H1 (cell line): ENCODE results near the gene BATF3. TPM values are rescaled to one million over a fixed set of nuclear protein-coding genes. Genes with fewer than 3 reads are reported as not detected.

Experiments
- BCL11A ChIP-seq, 2 experiments: IDR thresholded peaks; one replicate each; pipeline ENCODE4 v1.6.1; 2011; ENCODE audit warnings: low read depth in 2 of 2, low read length in 2 of 2, mild to moderate bottlenecking in 2 of 2
- BRCA1 ChIP-seq: IDR thresholded peaks from 2 replicates; pipeline ENCODE4 v1.6.1; 2012; ENCODE audit warnings: low read depth, low read length, improper control_type of control experiment
- EZH2 ChIP-seq: fragments of 200-600 bp; sonication (generic); IDR thresholded peaks from 2 replicates; pipeline ENCODE4 v1.7.1; 2012; ENCODE audit warnings: low read depth, mild to moderate bottlenecking, moderate library complexity, low read length, inconsistent platforms; ENCODE audit not compliant: severe bottlenecking
- HDAC6 ChIP-seq: IDR thresholded peaks from one replicate; pipeline ENCODE4 v1.7.1; 2012; ENCODE audit warnings: low read depth, mild to moderate bottlenecking, inconsistent platforms, low read length, moderate library complexity
- KDM1A ChIP-seq: fragments of 200-600, 300-600 bp; sonication (generic); IDR thresholded peaks from 2 replicates; pipeline ENCODE4 v1.7.1; 2016; ENCODE audit warnings: mild to moderate bottlenecking, low read length, borderline replicate concordance
- POU5F1 ChIP-seq: IDR thresholded peaks from 2 replicates; pipeline ENCODE4 v1.6.1; 2011; ENCODE audit warnings: low read depth, mild to moderate bottlenecking, low read length, moderate library complexity
- RNF2 ChIP-seq: fragments of 200-900, 300-1000 bp; sonication (generic); IDR thresholded peaks from 2 replicates; pipeline ENCODE4 v1.7.1; 2016; ENCODE audit warnings: borderline replicate concordance, low read depth, mild to moderate bottlenecking, antibody characterized with exemption, low read length; ENCODE audit not compliant: poor library complexity, severe bottlenecking; ENCODE audit errors: missing control alignments
- SP2 ChIP-seq: IDR thresholded peaks from 2 replicates; pipeline ENCODE4 v1.6.1; 2012; ENCODE audit warnings: mild to moderate bottlenecking, low read length, inconsistent platforms
- SP4 ChIP-seq: IDR thresholded peaks from 2 replicates; pipeline ENCODE4 v1.6.1; 2012; ENCODE audit warnings: low read length, inconsistent platforms
- SUZ12 ChIP-seq: fragments of 200-600 bp; sonication (generic); IDR thresholded peaks from 2 replicates; pipeline ENCODE4 v1.6.1; 2012; ENCODE audit warnings: mild to moderate bottlenecking, inconsistent platforms, low read length, moderate library complexity, mixed read lengths
- TCF12 ChIP-seq: IDR thresholded peaks from 2 replicates; pipeline ENCODE4 v1.6.1; 2011; ENCODE audit warnings: low read depth, mild to moderate bottlenecking, low read length
- YY1 ChIP-seq: IDR thresholded peaks from 2 replicates; pipeline ENCODE4 v1.6.1; 2011; ENCODE audit warnings: low read depth, mild to moderate bottlenecking, low read length
- polyA plus RNA-seq, 7 experiments: library from polyadenylated mRNA; depleted of rRNA in 3 of 7; stranded (reverse) in 5 of 7; unstranded in 2 of 7; fragments of >200 nt in 5 of 7; fragments of 200-250 nt in 2 of 7; gene quantifications; 1 replicate in 5 of 7; 2 replicates in 1 of 7; 4 replicates in 1 of 7; pipeline versions ENCODE4 v1.2.1 to v1.2.3, GENCODE V29; 2011 to 2013; ENCODE audit warnings: missing spikeins in 2 of 7, mixed read lengths in 2 of 7
- total RNA-seq: library from RNA; stranded (reverse); fragmentation: NEBNext Ultra II Directional; extraction: Animal tissue kit (Norgen Biotek cat#: 25700); gene quantifications from 2 replicates; pipeline ENCODE4 v1.2.1, GENCODE V29; 2021
- TF ChIP-seq, protein P1 (sequence below): fragments of 300-600 bp; sonication (generic); IDR thresholded peaks from 2 replicates; pipeline ENCODE4 v1.7.1; 2012; ENCODE audit warnings: low read length, moderate library complexity, mild to moderate bottlenecking, inconsistent platforms; ENCODE audit not compliant: insufficient replicate concordance

Gene BATF3
- total and polyA plus RNA-seq, 2 of the 8 experiments (the other 6 are each of a cell fraction or from before 2014, with no cell fraction given): 6.3 TPM

GRCh38 chr1:212670882-212671281 lies 28.8 kb downstream of the BATF3 start (continued):
- TF ChIP-seq, protein P1, sequence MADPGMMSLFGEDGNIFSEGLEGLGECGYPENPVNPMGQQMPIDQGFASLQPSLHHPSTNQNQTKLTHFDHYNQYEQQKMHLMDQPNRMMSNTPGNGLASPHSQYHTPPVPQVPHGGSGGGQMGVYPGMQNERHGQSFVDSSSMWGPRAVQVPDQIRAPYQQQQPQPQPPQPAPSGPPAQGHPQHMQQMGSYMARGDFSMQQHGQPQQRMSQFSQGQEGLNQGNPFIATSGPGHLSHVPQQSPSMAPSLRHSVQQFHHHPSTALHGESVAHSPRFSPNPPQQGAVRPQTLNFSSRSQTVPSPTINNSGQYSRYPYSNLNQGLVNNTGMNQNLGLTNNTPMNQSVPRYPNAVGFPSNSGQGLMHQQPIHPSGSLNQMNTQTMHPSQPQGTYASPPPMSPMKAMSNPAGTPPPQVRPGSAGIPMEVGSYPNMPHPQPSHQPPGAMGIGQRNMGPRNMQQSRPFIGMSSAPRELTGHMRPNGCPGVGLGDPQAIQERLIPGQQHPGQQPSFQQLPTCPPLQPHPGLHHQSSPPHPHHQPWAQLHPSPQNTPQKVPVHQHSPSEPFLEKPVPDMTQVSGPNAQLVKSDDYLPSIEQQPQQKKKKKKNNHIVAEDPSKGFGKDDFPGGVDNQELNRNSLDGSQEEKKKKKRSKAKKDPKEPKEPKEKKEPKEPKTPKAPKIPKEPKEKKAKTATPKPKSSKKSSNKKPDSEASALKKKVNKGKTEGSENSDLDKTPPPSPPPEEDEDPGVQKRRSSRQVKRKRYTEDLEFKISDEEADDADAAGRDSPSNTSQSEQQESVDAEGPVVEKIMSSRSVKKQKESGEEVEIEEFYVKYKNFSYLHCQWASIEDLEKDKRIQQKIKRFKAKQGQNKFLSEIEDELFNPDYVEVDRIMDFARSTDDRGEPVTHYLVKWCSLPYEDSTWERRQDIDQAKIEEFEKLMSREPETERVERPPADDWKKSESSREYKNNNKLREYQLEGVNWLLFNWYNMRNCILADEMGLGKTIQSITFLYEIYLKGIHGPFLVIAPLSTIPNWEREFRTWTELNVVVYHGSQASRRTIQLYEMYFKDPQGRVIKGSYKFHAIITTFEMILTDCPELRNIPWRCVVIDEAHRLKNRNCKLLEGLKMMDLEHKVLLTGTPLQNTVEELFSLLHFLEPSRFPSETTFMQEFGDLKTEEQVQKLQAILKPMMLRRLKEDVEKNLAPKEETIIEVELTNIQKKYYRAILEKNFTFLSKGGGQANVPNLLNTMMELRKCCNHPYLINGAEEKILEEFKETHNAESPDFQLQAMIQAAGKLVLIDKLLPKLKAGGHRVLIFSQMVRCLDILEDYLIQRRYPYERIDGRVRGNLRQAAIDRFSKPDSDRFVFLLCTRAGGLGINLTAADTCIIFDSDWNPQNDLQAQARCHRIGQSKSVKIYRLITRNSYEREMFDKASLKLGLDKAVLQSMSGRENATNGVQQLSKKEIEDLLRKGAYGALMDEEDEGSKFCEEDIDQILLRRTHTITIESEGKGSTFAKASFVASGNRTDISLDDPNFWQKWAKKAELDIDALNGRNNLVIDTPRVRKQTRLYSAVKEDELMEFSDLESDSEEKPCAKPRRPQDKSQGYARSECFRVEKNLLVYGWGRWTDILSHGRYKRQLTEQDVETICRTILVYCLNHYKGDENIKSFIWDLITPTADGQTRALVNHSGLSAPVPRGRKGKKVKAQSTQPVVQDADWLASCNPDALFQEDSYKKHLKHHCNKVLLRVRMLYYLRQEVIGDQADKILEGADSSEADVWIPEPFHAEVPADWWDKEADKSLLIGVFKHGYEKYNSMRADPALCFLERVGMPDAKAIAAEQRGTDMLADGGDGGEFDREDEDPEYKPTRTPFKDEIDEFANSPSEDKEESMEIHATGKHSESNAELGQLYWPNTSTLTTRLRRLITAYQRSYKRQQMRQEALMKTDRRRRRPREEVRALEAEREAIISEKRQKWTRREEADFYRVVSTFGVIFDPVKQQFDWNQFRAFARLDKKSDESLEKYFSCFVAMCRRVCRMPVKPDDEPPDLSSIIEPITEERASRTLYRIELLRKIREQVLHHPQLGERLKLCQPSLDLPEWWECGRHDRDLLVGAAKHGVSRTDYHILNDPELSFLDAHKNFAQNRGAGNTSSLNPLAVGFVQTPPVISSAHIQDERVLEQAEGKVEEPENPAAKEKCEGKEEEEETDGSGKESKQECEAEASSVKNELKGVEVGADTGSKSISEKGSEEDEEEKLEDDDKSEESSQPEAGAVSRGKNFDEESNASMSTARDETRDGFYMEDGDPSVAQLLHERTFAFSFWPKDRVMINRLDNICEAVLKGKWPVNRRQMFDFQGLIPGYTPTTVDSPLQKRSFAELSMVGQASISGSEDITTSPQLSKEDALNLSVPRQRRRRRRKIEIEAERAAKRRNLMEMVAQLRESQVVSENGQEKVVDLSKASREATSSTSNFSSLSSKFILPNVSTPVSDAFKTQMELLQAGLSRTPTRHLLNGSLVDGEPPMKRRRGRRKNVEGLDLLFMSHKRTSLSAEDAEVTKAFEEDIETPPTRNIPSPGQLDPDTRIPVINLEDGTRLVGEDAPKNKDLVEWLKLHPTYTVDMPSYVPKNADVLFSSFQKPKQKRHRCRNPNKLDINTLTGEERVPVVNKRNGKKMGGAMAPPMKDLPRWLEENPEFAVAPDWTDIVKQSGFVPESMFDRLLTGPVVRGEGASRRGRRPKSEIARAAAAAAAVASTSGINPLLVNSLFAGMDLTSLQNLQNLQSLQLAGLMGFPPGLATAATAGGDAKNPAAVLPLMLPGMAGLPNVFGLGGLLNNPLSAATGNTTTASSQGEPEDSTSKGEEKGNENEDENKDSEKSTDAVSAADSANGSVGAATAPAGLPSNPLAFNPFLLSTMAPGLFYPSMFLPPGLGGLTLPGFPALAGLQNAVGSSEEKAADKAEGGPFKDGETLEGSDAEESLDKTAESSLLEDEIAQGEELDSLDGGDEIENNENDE: no peak
- no peak for TF ChIP-seq RNF2
- TF ChIP-seq SP4: no peak
- TF ChIP-seq EZH2: no peak
- TF ChIP-seq TCF12: no peak
- TF ChIP-seq POU5F1: no peak
- TF ChIP-seq SUZ12: no peak
- TF ChIP-seq BCL11A (IDR thresholded peaks at IDR 0.05; ENCODE audit: low read depth in 2 of 2, low read length in 2 of 2): no peak
- no peak for TF ChIP-seq YY1
- no peak for TF ChIP-seq KDM1A
- TF ChIP-seq SP2: no peak
- TF ChIP-seq BRCA1: no peak
- TF ChIP-seq HDAC6: no peak
